HG02973 (cell line): ENCODE results near the gene UNC5B.
"Not testable (repeated sequence)": the region's sequence is repeated elsewhere in the genome, so short reads cannot be mapped to it uniquely, and the experiment has no call there.

Source experiments
- ATAC-seq: cut with Tn5 transposase; IDR thresholded peaks from one replicate; pipeline ENCODE4 v1.9.1; 2021; ENCODE audit warnings: moderate library complexity; ENCODE audit not compliant: unreplicated experiment

UNC5B gene

GRCh38 chr10:71266147-71266917 is 54.0 kb downstream of the UNC5B start:
- ATAC-seq = no peak

DNA sequence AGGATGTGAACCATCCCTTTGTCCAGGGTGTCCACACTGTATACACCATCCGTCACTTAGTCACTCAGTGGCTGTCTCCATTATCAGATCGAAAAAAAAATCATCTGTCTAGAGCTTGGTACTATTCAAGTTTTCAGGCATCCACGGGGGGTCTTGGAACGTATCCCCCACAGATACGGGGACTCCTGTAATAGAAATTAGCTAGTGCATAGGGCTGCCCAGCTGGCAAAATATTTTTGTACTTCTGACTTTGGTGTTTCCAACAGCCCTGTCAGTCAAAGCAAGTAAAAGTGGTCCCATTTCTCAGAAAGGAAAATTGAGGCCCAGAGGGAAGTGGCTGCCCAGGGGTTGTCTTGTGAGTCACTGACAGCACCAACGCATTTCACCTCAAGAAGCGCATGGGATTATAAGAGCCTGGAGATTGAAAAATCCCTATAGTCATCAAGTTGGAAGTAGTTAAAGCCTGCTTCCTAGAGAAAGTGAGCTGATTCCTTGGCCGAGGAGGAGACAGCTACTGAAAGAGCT is 54.6 kb downstream of the UNC5B start:
- ATAC-seq = no peak

GRCh38 chr10:71267508-71268240 is 55.3 kb downstream of the UNC5B start:
- ATAC-seq = no peak

DNA sequence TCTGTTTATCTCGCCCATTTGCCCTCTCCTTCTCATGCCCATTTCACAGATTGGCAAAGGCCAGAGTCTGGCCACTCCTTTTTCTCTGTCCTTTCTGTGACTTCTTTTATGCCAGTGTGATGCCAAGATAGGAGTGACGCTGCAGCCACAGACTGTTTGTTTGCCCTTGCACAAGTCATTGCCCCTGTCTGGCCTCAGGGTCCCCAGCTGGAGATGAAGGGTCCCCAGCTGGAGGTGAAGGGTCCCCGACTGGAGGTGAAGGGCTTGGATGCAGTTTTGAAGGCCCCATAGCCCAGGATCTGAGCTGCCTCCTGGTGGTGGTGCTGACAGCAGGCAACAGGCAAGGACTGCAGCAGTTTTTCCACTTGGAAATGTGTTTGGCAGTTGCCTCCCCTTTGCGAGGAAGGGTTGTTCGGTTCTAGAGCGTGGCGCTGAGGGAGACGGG is 55.9 kb downstream of the UNC5B start:
- no peak for ATAC-seq

DNA sequence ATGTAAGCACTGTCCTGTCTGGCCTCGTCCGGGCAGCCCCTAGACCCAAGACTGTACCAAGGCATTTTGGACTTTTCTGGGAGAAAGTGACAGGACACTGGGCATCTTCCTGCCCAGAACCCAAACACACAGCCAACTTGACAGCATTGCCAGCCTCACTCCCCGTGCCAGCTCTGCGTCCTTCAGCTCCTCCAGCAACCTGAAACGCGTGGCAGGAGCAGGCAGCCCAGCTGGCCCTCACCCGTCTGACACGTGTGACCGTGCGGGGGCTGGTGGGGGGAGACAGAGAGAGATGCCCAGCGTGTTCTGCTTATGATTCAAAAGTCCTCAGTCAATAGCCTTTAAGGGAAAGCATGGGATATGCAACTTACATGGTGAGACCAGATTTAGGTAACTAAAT is 56.4 kb downstream of the UNC5B start:
- ATAC-seq = no peak

DNA sequence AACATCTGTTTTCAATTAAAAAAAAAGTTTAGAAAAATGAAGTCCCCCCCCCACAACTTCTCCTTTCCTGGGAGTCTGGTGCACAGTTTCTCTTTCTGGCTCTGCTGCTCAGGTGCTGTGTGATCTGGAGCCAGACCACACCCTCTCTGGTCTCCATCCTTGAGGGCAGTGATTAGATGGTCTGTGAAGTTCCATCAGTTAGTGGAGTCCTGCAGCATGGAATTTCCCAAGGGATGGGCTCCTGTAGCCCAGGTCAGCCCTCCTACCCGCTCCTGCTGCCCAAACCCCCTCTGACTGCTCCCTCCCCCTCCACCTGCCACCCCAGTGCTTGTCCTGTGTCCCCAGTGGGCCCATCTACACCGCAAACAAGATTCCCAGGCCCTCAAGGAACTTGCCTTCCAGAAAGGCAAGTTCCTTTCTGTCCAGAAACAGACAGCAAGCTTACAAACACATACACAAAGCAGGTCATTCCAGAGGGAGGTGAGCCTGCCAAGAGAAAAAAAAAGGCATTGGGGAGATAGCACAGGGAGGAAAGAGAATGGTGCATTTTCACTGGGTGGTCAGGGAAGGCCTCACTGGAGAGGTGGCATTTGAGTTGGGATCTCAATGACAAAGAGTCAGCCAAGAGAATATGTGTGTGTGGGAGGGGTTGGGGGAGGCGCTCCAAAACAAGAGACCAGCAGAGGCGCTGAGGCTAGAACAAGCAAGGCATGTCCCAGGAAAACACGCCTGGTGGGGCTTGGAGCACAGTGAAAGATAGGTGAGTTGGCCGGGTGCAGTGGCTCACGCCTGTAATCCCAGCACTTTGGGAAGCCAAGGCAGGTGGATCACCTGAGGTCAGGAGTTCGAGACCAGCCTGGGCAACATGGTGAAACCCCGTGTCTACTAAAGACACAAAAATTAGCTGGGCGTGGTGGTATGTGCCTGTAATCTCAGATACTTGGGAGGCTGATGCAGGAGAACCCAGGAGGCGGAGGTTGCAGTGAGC is 57.2 kb downstream of the UNC5B start:
- no peak for ATAC-seq

DNA sequence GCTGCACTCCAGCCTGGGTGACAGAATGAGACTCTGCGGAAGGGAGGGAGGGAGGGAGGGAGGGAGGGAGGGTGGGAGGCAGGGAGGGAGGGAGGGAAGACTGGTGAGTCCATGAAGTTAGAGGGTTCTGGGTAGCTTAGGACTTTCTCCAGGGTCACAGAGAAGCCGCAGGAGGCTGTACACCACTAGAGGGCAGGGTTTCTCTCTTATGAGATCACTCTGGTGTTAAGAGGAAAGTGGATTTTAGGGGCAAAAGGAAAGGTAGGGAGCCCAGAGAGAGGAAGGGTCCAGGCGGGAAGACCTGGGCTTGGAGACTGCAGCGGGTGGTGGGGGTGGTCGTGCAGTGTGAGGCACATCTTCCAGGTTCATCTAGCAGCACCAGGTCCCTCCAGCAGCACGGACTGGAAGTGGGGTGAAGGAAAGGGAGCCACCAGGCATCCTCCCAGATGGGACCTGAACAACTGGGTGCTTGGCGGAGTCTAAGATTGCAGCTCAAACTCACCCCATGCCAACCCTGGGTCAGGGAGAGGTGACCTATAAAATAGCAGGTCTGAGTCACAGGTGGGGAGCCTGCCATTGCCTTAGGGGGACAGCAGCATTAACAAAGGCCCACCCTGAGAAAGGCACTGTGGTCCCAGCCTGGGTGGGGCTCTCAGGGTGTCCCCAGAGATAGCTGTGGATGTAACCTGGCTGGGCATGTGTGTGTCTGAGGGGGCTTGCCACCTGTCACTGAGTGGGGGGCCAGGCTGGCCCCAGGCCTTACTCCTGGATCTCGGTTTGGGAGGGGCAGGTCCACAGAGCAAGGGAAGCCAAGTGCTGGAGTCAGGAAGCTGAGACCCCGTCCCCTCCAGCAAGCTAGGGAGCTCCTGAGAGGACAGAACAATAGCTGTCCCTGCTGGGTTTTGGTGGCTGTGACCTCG is 58.2 kb downstream of the UNC5B start:
- ATAC-seq = no peak

DNA sequence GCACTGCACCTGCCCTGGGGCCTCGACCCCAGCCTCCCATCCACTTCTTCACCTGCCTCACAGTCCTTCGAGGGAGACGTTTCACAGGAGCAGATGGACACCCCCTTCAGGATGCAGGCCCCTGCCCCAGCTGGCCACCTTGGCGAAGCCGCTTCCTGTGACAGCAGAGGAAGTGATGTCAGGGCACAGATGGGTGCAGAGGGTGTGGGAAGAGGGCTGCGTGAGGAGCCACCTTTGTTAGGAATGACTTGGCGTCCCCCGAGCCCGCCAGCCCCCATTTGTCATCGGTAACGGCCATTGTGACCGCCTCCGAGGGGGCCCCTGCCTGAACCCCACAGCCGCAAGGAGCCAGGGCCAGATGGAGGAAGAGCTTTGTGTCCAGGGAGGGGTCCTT is 59.3 kb downstream of the UNC5B start:
- ATAC-seq = no peak

DNA sequence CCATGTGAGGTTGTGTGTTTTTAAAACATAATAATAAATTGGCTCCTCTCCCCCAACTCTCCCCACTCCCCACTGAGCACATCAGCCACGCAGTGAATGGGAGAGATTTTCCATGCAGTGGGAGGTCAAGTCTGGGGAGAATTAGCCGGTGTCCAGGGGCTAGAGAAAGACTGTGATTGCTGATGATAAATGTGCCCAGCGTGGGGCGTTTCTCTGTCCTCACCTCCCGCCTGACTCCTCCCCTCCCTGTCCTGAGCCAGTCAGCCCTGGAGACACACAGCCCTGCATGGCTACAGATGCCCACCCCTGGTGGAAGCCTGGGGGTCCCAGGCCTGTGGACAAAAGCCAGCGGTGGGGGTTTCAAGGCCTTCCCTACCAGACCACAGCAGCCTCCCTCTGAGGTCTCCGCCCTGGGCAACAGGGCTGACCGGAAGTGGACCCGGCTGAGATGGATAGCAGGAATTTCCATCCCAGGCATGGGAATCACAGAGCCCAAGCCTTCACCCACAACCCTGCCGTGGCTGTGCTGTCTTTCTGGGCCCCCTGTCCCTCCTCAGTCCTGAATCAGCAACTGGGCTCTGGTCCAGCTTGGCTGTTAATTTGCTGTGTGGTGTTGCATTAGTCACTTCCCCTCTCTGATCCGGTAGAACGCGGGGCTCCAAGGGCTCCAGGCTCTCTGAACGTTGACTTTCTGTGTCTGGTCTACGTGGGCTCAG is 59.8 kb downstream of the UNC5B start:
- no peak for ATAC-seq

DNA sequence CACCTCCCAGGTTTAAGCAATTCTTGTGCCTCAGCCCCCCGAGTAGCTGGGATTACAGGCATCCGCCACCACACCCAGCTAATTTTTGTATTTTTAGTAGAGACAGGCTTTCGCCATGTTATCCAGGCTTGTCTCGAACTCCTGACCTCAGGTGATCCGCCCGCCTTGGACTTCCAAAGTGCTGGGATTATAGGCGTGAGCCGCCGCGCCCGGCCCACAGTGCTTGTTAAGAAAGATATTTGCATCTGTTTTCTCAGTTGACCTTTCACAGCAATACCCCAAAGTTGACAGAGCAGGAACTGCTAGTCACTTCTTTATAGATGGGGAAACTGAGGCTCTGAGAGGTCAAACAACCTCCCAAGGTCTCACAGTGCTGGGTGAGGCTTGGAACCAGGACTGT is 60.6 kb downstream of the UNC5B start:
- not testable (repeated sequence) for ATAC-seq

DNA sequence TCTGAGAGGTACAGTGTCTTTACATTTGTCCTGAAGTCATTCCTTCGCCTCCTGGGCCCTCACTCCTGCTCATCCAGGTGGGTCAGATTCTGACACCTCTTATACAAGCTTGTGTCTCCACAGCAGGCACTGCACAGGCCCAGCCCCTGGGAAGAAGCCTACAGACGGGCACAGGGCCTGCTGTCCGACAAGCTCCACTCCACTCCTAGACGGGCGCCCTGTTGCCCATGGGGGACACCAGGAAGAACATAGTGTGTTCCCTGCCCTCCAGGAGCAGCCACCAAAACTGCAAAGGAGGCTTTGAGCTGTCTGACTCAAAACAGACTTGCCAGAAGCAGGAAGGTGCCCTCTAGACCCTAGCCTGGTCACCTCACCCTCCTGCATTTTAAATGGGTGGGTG is 61.1 kb downstream of the UNC5B start:
- ATAC-seq = no peak

- no peak for ATAC-seq
Measured at GRCh38 chr10:71274901-71275796, 62.8 kb downstream of the UNC5B start.

DNA sequence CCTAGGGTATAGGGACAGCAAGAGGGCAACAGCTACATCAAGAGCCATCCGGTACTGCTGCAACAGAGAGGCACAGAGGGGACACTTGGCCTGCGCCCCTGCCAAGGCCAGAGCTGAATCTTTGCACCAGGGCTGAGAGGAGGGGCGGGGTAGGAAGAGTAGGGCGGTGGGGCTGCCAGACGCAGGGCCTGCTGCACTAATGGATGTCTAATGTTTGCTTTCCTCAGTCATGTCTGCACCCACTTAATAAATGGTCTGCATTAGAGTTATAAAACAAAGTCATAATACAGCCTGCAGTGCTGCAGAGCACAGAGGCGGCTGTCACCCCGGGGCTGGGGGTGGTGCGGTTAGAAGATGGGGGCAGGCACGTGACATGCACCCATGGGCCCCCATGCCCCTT is 64.5 kb downstream of the UNC5B start:
- ATAC-seq = no peak

DNA sequence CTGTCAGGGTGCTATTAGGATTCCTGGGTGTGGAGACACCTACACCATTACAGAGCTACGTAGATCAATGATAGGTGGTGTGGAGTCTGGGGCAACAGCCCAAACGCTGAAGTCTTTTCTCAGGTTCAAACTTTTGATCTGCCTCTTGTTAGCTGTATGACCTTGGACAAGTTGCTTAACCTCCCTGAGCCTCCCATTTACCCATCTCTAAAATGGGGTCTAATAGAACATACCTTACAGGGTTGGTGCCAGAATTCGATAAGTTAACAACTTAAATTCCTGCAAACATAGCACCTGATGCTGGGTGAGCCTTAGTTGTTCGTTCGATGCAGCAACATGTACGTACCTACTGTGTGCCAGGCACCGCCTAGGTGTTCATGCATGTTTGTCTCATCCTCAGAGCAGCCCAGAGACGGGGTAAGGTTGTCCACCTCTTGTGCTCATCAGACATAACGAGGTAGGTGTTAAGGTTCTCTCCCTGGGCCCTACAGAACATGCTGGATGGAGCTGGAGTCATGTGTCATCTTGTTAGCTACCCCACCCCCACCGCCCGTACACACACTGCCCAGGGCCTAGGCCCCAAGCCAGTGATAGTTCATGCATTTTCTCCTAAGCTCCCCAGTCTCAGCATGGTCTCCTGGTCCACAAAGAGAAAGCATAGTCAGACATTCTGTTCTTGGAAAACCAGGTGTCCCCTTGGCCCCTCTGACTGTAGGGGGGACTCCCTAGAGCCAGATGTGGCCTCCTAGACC is 65.7 kb downstream of the UNC5B start:
- no peak for ATAC-seq

DNA sequence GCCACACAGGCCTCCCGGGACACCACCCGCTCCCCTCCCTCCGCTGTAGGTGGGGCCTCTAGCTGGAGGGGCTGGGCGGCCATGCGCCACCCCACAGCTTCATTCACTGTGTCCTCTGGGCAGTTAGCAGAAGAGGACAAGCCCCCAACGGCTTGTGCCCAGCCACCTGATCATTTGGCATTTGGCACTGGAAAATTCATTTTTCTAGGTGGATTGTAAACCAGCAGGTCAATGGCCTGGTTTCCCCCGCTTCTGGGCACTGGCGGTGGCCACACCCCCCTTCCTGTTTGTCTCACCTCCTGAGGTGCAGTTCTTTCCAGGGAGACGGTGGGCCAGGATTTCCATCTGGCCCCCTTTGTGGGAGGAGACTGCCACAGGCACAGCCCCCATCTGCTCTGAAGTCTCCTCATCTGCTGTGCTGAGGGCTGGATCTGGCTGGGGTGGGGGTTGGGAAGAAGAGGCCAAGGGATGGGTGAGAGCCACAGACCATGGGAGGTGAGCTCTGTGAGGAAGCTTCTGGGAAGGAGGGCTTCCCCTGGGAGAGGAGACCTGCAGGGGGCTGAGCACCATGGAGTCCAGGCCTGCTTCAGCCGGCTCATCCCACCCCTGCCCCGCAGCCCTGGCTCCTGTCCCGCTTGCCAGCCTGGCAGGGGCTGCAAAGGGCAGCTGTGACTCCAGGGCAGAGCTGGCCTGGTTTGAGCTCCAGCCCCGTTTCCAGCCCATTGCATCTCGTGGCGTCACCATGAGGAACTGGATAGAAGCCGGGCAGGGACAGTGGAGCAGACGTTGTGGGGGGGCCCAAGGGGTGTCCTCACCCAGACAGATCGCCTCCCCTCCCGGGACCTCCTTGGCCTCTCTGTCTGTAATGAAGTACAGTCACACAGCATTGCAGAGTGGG is 66.6 kb downstream of the UNC5B start:
- no peak for ATAC-seq

- ATAC-seq = no peak
Measured at GRCh38 chr10:71279590-71280170, 67.3 kb downstream of the UNC5B start.
